Upper lobe of left lung (tissue), 4 donors: Measurements from ENCODE around the gene TAS2R20.

Experiments
- POLR2A ChIP-seq, 4 donors: fragments of 450-650 bp; IDR thresholded peaks; one replicate each; pipeline ENCODE4 v1.5.1; 2016 to 2017; ENCODE audit warnings: antibody characterized with exemption in 4 of 4, mild to moderate bottlenecking in 2 of 4
- POLR2AphosphoS5 ChIP-seq, 2 donors: sonication (generic); formaldehyde crosslinking; IDR thresholded peaks; one replicate each; pipeline ENCODE4 v1.5.1; 2017; ENCODE audit warnings: antibody characterized with exemption in 2 of 2
- TF ChIP-seq, protein P1 (sequence below), 6 experiments: fragments of 450-650 bp in 4 of 6; fragments of 200-600 bp in 2 of 6; sonication (generic) in 2 of 6; IDR thresholded peaks; one replicate each; pipeline ENCODE4 v1.5.1; 2016 to 2019; ENCODE audit warnings: antibody characterized with exemption in 6 of 6

DNA sequence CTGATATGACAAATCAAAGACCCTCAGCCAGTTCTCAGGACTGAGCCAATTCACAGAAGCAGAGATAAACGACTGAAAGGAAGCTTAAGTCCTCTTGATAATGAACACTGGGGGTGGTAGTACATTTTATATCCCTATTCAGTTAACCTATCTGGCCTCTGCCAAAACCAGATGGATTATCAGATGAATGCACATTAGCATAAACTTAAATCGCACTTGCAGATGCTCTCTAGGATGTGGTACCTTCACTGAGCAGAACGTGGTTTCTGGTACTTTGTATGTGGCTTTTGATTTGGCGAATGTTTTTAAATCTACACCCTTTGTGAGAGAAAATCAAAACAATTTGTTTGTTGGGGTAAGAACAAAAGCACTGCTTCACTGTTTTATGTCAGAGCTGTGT, 37.9 kb downstream of the TAS2R20 start:
- TF ChIP-seq POLR2A (IDR thresholded peaks at IDR 0.05) (no peak), POLR2AphosphoS5 (IDR thresholded peaks at IDR 0.05) (no peak)
- TF ChIP-seq, protein P1, sequence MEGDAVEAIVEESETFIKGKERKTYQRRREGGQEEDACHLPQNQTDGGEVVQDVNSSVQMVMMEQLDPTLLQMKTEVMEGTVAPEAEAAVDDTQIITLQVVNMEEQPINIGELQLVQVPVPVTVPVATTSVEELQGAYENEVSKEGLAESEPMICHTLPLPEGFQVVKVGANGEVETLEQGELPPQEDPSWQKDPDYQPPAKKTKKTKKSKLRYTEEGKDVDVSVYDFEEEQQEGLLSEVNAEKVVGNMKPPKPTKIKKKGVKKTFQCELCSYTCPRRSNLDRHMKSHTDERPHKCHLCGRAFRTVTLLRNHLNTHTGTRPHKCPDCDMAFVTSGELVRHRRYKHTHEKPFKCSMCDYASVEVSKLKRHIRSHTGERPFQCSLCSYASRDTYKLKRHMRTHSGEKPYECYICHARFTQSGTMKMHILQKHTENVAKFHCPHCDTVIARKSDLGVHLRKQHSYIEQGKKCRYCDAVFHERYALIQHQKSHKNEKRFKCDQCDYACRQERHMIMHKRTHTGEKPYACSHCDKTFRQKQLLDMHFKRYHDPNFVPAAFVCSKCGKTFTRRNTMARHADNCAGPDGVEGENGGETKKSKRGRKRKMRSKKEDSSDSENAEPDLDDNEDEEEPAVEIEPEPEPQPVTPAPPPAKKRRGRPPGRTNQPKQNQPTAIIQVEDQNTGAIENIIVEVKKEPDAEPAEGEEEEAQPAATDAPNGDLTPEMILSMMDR (IDR thresholded peaks at IDR 0.05), result no peak
